GM12878 (cell line): ENCODE measurements around the gene MGMT. TPM values are rescaled to one million over a fixed set of nuclear protein-coding genes. Genes with fewer than 3 reads are reported as not detected.

Source experiments
- ATAC-seq: fragments of 200-7000 bp; cut with Tn5 transposase; 3 replicates; pipeline ENCODE4 v1.9.1; 2020; ENCODE audit warnings: mild to moderate bottlenecking, moderate library complexity
- BruUV-seq: library from RNA; stranded (reverse); fragments of 400-500 nt; replicated peaks from 2 replicates; lab custom pipeline; 2021; lab: Mats Ljungman, UMichigan
- CTCF ChIA-PET: fragments of 300-600 bp; sonication (Branson Sonifier 250); formaldehyde crosslinking; extraction: SDS; loops from one replicate; lab custom pipeline; 2021; ENCODE audit warnings: inconsistent platforms; lab: Yijun Ruan, JAX
- POLR2A ChIA-PET: fragments of 350-600 bp; formaldehyde crosslinking; extraction: SDS; loops from one replicate; lab custom pipeline; 2021; ENCODE audit warnings: inconsistent platforms; lab: Charles Lee
- RAD21 ChIA-PET: fragments of 300-600 bp; sonication (Branson Sonifier 250); formaldehyde crosslinking; loops from one replicate; lab custom pipeline; 2023; ENCODE audit warnings: antibody characterized with exemption; ENCODE audit not compliant: unreplicated experiment; lab: Charles Lee
- SMC1A ChIA-PET: fragments of 300-600 bp; sonication (Branson Sonifier 250); formaldehyde crosslinking; loops from one replicate; lab custom pipeline; 2023; ENCODE audit not compliant: unreplicated experiment, uncharacterized antibody; lab: Charles Lee
- DNase-seq: peaks from one replicate; pipeline ENCODE4 v3.0.0-alpha.2; 2011; ENCODE audit warnings: low read depth, low spot score
- FAIRE-seq: peaks from 3 replicates; lab custom pipeline; 2011; peaks lifted over from hg19 to GRCh38; lab: Jason Lieb, UNC
- H2AFZ ChIP-seq: 2 replicates; pipeline ENCODE4 v1.6.0; 2011; ENCODE audit warnings: low read depth, low read length, control low read depth; ENCODE audit not compliant: control insufficient read depth
- H3K27ac ChIP-seq: 2 replicates; pipeline ENCODE4 v1.5.1; 2011; ENCODE audit warnings: control low read depth; ENCODE audit not compliant: control insufficient read depth, insufficient read depth
- H3K27me3 ChIP-seq, 2 experiments: replicated peaks in 1 of 2; 2 replicates each; pipeline versions ENCODE4 v1.6.0 to v1.6.1; 2011; ENCODE audit warnings: low read length in 1 of 2; ENCODE audit not compliant: control insufficient read depth in 2 of 2, insufficient read depth in 2 of 2
- H3K36me3 ChIP-seq, 2 experiments: 2 replicates each; pipeline ENCODE4 v1.5.1; 2011; ENCODE audit warnings: low read length in 1 of 2; ENCODE audit not compliant: control insufficient read depth in 2 of 2, insufficient read depth in 2 of 2
- H3K4me1 ChIP-seq: 2 replicates; pipeline ENCODE4 v1.6.1; 2011; ENCODE audit warnings: mild to moderate bottlenecking, low read length, moderate library complexity, mixed read lengths; ENCODE audit not compliant: control insufficient read depth, insufficient read depth
- H3K4me2 ChIP-seq: 2 replicates; pipeline ENCODE4 v1.6.0; 2011; ENCODE audit warnings: control low read depth; ENCODE audit not compliant: control insufficient read depth, insufficient read depth
- H3K4me3 ChIP-seq: fragments of 200-600 bp; sonication (generic); 2 replicates; pipeline ENCODE4 v1.5.1; 2016
- H3K79me2 ChIP-seq: 2 replicates; pipeline ENCODE4 v1.6.0; 2011; ENCODE audit warnings: low read length; ENCODE audit not compliant: control insufficient read depth, insufficient read depth
- H3K9ac ChIP-seq: 2 replicates; pipeline ENCODE4 v1.8.0; 2011; ENCODE audit warnings: low read length, control low read depth, mixed read lengths; ENCODE audit not compliant: control insufficient read depth, insufficient read depth
- H3K9me3 ChIP-seq: replicated peaks from 3 replicates; pipeline ENCODE4 v1.5.1; 2011; ENCODE audit warnings: mild to moderate bottlenecking, low read length; ENCODE audit not compliant: control insufficient read depth, insufficient read depth
- H4K20me1 ChIP-seq: 2 replicates; pipeline ENCODE4 v1.6.0; 2011; ENCODE audit not compliant: control insufficient read depth, insufficient read depth
- CEBPB ChIP-seq, 2 experiments: fragments of 150-350 bp in 1 of 2; IDR thresholded peaks; 2 replicates each; pipeline ENCODE4 v1.6.1; 2012 to 2014; ENCODE audit warnings: low read depth in 2 of 2, low read length in 2 of 2, borderline replicate concordance in 1 of 2, inconsistent platforms in 1 of 2
- GATAD2B ChIP-seq: fragments of 450-650 bp; conservative IDR thresholded peaks from 2 replicates; pipeline ENCODE4 v1.6.1; 2017; ENCODE audit warnings: low read depth, mild to moderate bottlenecking, moderate library complexity
- IKZF2 ChIP-seq, 2 experiments: fragments of 450-650 bp; IDR thresholded peaks; 2 replicates each; pipeline ENCODE4 v1.6.1; 2017; ENCODE audit warnings: mild to moderate bottlenecking in 2 of 2, moderate library complexity in 2 of 2
- NFYA ChIP-seq: IDR thresholded peaks from 2 replicates; pipeline ENCODE4 v1.6.1; 2011; ENCODE audit warnings: low read depth, mild to moderate bottlenecking, low read length, improper control_type of control experiment, borderline replicate concordance
- NRF1 ChIP-seq: conservative IDR thresholded peaks from 2 replicates; pipeline ENCODE4 v1.6.1; 2011; ENCODE audit warnings: mild to moderate bottlenecking, low read depth, low read length, improper control_type of control experiment
- SREBF2 ChIP-seq: IDR thresholded peaks from 2 replicates; pipeline ENCODE4 v1.6.1; 2012; ENCODE audit warnings: mild to moderate bottlenecking, low read length
- SRF ChIP-seq, 2 experiments: IDR thresholded peaks; 2 replicates each; pipeline ENCODE4 v1.6.1; 2011; ENCODE audit warnings: low read depth in 2 of 2, low read length in 2 of 2, mild to moderate bottlenecking in 1 of 2, moderate library complexity in 1 of 2
- ZBTB40 ChIP-seq: fragments of 450-650 bp; IDR thresholded peaks from 2 replicates; pipeline ENCODE4 v1.6.1; 2016; ENCODE audit warnings: mild to moderate bottlenecking, moderate library complexity, borderline replicate concordance
- WGBS: methylation state at CpG from one replicate; pipeline ENCODE4 v1.1.6; 2016; ENCODE audit warnings: low lambda C conversion rate; ENCODE audit not compliant: insufficient replicate concordance, insufficient coverage; ENCODE audit errors: missing lambda C conversion rate; 5-methylcytosine and 5-hydroxymethylcytosine counted together
- in situ Hi-C: fragments of 300-500 bp; cut with MboI; formaldehyde crosslinking; loops from 9 replicates; pipeline ENCODE4 v1.14.3; 2018; ENCODE audit warnings: mixed read lengths
- intact Hi-C: fragments of 100-400 bp; cut with micrococcal nuclease; formaldehyde crosslinking; loops from one replicate; pipeline ENCODE4 v1.14.2; 2022; ENCODE audit not compliant: unreplicated experiment
- polyA plus RNA-seq, 11 experiments: library from polyadenylated mRNA; depleted of rRNA in 4 of 11; unstranded in 6 of 11; stranded (reverse) in 5 of 11; fragments of >200 nt; fragmentation: Nextera tagmentation in 4 of 11; fragmentation: Illumina TruSeq in 1 of 11; extraction: Ambion mirVana in 4 of 11; extraction: Trizol in 1 of 11; gene quantifications; 1 replicate in 1 of 11; 2 replicates in 10 of 11; pipeline versions ENCODE4 v1.2.1 to v1.2.3, GENCODE V29; 2011 to 2016; ENCODE audit warnings: inconsistent platforms in 2 of 11, missing spikeins in 2 of 11, low read depth in 1 of 11
- total RNA-seq, 4 experiments: library from RNA; depleted of rRNA in 3 of 4; stranded (reverse); fragments of >200 nt in 3 of 4; fragmentation: Illumina TruSeq in 1 of 4; extraction: Trizol in 1 of 4; gene quantifications; 2 replicates each; pipeline versions ENCODE4 v1.2.1 to v1.2.3, GENCODE V29; 2013 to 2021

MGMT gene
- total and polyA plus RNA-seq, 10 of the 15 experiments (the other 5 are each of a cell fraction or from before 2014, with no cell fraction given) = 0.16 to 24.2 (median 13.3) TPM

- TF ChIP-seq IKZF2 (IDR thresholded peaks at IDR 0.05) = no peak
- no peak for TF ChIP-seq SREBF2
- no peak for TF ChIP-seq ZBTB40
- TF ChIP-seq, all 136 proteins: peak for 0
These were observed 7.6 kb downstream of the MGMT start (continued) for GRCh38 chr10:129474642-129475041.

- Histone ChIP-seq H3K27me3 (no peaks in the 10 kb centered on the region), H3K9me3 (peaks cover 3% of the 10 kb centered on the region; the same call in 1 of the 3 replicates), H3K36me3 (no peaks in the 10 kb centered on the region), H3K4me3 (no peak overlapping the region), H4K20me1 (no peaks in the 10 kb centered on the region), H3K27ac (no peak overlapping the region), H3K79me2 (no peaks in the 10 kb centered on the region; the same call in 1 of the 2 replicates), H3K9ac (no peak overlapping the region), H3K4me2 (no peak overlapping the region), H3K4me1 (peaks cover 4% of the 10 kb centered on the region; the same call in 1 of the 2 replicates), H2AFZ (no peak overlapping the region)
- 91% methylated on average over 8 of the region's 8 CpGs for WGBS
- ChIA-PET RAD21 (no interaction called here), CTCF (no interaction called here), POLR2A (no interaction called here), SMC1A (interaction anchor here (0.6 kb wide), 1 partner anchor 81 kb away, joined by 4 read pairs; no protein-coding TSS in a partner anchor)
- no TSS peak for BruUV-seq
- TF ChIP-seq GATAD2B (no peak), NRF1 (no peak), SRF (IDR thresholded peaks at IDR 0.05; ENCODE audit: low read depth in 2 of 2, low read length in 2 of 2) (no peak), CEBPB (IDR thresholded peaks at IDR 0.05; ENCODE audit: borderline replicate concordance in 1 of 2, low read depth in 2 of 2, low read length in 2 of 2) (no peak), NFYA (no peak)
- ATAC-seq (no peak), DNase-seq (no peak), FAIRE-seq (no peak)
- intact Hi-C loops = no loop called here
- in situ Hi-C loops = no loop called here
These were observed 9.4 kb downstream of the MGMT start for GRCh38 chr10:129476431-129476830.
